ENCODE results near the gene CDCA5. TPM values are rescaled to one million over a fixed set of nuclear protein-coding genes. Genes with fewer than 3 reads are reported as not detected.

The CDCA5 gene
- total RNA-seq, 2 donors from 2014 or later, result 48.1 to 82.6 TPM

GRCh38 chr11:65124480-65125196 lies 40.8 kb upstream of the CDCA5 start:
- Histone ChIP-seq H3K27ac (ENCODE audit: low read depth, low read length) (no peak overlapping the region), H3K36me3 (ENCODE audit: control insufficient read depth, insufficient read depth, low read length) (peaks cover 67% of the 10 kb centered on the region), H3K4me1 (ENCODE audit: control insufficient read depth, insufficient read depth, low read length) (no peaks in the 10 kb centered on the region), H3K9me3 (ENCODE audit: control insufficient read depth, low read length) (no peaks in the 10 kb centered on the region), H3K9ac (ENCODE audit: extremely low read depth, low read length, poor library complexity, severe bottlenecking) (no peak overlapping the region), H3K4me3 (ENCODE audit: low read length) (no peak overlapping the region), H3K27me3 (ENCODE audit: control insufficient read depth, insufficient read depth, low read length, poor library complexity, severe bottlenecking) (no peaks in the 10 kb centered on the region)
- WGBS, 2 experiments (ENCODE audit: insufficient coverage in 1 of 2, insufficient read length in 1 of 2), result 80 to 92% methylated on average over 1 to 3 of the region's 5 CpGs
- peaks cover 38% of the 10 kb centered on the region for H3K36me3 Mint-ChIP-seq (ENCODE audit: low read depth)
- H3K27ac Mint-ChIP-seq, result no peak overlapping the region
- no peaks in the 10 kb centered on the region for H3K27me3 Mint-ChIP-seq (ENCODE audit: insufficient read depth)
- peak; percentile 22 for DNase-seq
- H3K9me3 Mint-ChIP-seq, result no peaks in the 10 kb centered on the region
- TF ChIP-seq CTCF (conservative IDR thresholded peaks at IDR 0.05), result no peak
- H3K4me1 Mint-ChIP-seq, result peaks cover 8% of the 10 kb centered on the region
- peak overlapping the region; percentile 5 for H3K4me3 Mint-ChIP-seq

GRCh38 chr11:65121865-65122696 lies 38.2 kb upstream of the CDCA5 start, which contains the start of the genes FAU and MRPL49:
Gene FAU (minus strand): TSS chr11:65122134. CDS start chr11:65121813, 321 bp downstream.
Gene MRPL49 (plus strand): TSS chr11:65122321. CDS start chr11:65122347, 26 bp downstream.
- Mint-ChIP-seq H3K9me3 (no peaks in the 10 kb centered on the region), H3K27ac (peak within 1 kb of the TSS; percentile 99), H3K4me1 (peaks cover 9% of the 10 kb centered on the region), H3K4me3 (peak within 1 kb of the TSS; percentile 98), H3K36me3 (ENCODE audit: low read depth) (peaks cover 43% of the 10 kb centered on the region), H3K27me3 (ENCODE audit: insufficient read depth) (no peaks in the 10 kb centered on the region)
- TF ChIP-seq CTCF (conservative IDR thresholded peaks at IDR 0.05), result no peak
- Histone ChIP-seq H3K4me1 (ENCODE audit: control insufficient read depth, insufficient read depth, low read length) (no peaks in the 10 kb centered on the region), H3K27ac (ENCODE audit: low read depth, low read length) (peak within 1 kb of the TSS; percentile 59), H3K27me3 (ENCODE audit: control insufficient read depth, insufficient read depth, low read length, poor library complexity, severe bottlenecking) (no peaks in the 10 kb centered on the region), H3K9ac (ENCODE audit: extremely low read depth, low read length, poor library complexity, severe bottlenecking) (peak within 1 kb of the TSS; percentile 75), H3K4me3 (ENCODE audit: low read length) (peak within 1 kb of the TSS; percentile 96), H3K9me3 (ENCODE audit: control insufficient read depth, low read length) (no peaks in the 10 kb centered on the region), H3K36me3 (ENCODE audit: control insufficient read depth, insufficient read depth, low read length) (peaks cover 64% of the 10 kb centered on the region)
- peak; percentile 99 for DNase-seq
- WGBS, 2 experiments (ENCODE audit: insufficient coverage in 1 of 2, insufficient read length in 1 of 2), result 0% methylated on average over 43 to 64 of the region's 64 CpGs

GRCh38 chr11:65121447-65121864 lies 37.6 kb upstream of the CDCA5 start:
- H3K36me3 ChIP-seq (ENCODE audit: control insufficient read depth, insufficient read depth, low read length), result peaks cover 59% of the 10 kb centered on the region
- peak overlapping the region; percentile 75 for H3K9ac ChIP-seq (ENCODE audit: extremely low read depth, low read length, poor library complexity, severe bottlenecking)
- H3K4me1 Mint-ChIP-seq, result peaks cover 9% of the 10 kb centered on the region
- peak overlapping the region; percentile 1 for H3K27ac ChIP-seq (ENCODE audit: low read depth, low read length)
- no peaks in the 10 kb centered on the region for H3K27me3 Mint-ChIP-seq (ENCODE audit: insufficient read depth)
- 3% methylated on average over 19 to 22 of the region's 22 CpGs for WGBS, 2 experiments (ENCODE audit: insufficient coverage in 1 of 2, insufficient read length in 1 of 2)
- H3K27ac Mint-ChIP-seq, result peak overlapping the region; percentile 99
- peaks cover 37% of the 10 kb centered on the region for H3K36me3 Mint-ChIP-seq (ENCODE audit: low read depth)
- no peak for TF ChIP-seq CTCF (conservative IDR thresholded peaks at IDR 0.05)
- H3K27me3 ChIP-seq (ENCODE audit: control insufficient read depth, insufficient read depth, low read length, poor library complexity, severe bottlenecking), result no peaks in the 10 kb centered on the region
- peaks cover 2% of the 10 kb centered on the region for H3K4me1 ChIP-seq (ENCODE audit: control insufficient read depth, insufficient read depth, low read length)
- no peaks in the 10 kb centered on the region for H3K9me3 ChIP-seq (ENCODE audit: control insufficient read depth, low read length)
- no peaks in the 10 kb centered on the region for H3K9me3 Mint-ChIP-seq
- peak; percentile 55 for DNase-seq
- peak overlapping the region; percentile 98 for H3K4me3 Mint-ChIP-seq
- H3K4me3 ChIP-seq (ENCODE audit: low read length), result peak overlapping the region; percentile 96
